NCI-H748 treated with DMSO at 0.1 percent for 48 hours (cell line): ENCODE results near the gene GNA12.
"Not testable (repeated sequence)": the region's sequence is repeated elsewhere in the genome, so short reads cannot be mapped to it uniquely, and the experiment has no call there.

Experiments used
- DNase-seq: peaks from one replicate; lab custom pipeline; 2025; lab: John Stamatoyannopoulos, UW

The GNA12 gene

DNA sequence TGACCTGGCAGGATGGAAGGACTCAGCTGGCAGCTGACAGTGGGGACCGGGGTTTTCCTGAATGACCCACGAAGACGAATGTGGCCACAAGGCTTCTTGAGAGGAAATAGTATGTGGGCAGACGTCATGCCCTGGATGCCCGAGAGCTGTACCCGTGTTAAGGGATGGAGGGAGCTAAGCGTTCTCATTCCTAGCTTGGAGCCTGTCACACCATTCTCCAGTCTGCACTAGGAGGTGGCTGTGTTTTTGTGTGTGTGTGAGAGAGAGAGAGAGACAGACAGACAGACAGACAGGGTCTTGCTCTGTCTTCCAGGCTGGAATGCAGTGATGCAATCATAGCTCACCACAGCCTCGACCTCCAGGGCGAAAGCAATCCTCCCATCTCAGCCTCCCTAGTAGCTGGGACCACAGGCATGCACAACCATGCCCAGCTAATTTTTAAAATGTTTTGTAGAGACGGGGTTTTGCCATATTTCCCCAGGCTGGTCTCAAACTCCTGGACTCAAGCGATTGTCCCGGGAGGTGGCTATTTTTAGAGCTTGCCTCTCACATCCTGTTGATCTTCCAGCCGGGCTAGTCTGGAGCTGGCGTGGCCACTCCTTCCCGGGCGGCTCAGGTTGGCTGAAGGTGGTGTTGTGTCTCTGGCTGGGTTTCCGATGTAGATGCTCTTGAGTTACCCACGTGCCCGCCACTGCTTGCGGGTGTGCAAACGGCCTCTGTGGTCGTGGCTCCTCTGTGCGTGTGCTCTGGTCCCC lies 154.0 kb downstream of the GNA12 start:
- no peak for DNase-seq

- no peak for DNase-seq
Observed at GRCh38 chr7:2689343-2689847, 154.7 kb downstream of the GNA12 start.

- DNase-seq: no peak
Observed at GRCh38 chr7:2688409-2689342, 155.4 kb downstream of the GNA12 start.

DNA sequence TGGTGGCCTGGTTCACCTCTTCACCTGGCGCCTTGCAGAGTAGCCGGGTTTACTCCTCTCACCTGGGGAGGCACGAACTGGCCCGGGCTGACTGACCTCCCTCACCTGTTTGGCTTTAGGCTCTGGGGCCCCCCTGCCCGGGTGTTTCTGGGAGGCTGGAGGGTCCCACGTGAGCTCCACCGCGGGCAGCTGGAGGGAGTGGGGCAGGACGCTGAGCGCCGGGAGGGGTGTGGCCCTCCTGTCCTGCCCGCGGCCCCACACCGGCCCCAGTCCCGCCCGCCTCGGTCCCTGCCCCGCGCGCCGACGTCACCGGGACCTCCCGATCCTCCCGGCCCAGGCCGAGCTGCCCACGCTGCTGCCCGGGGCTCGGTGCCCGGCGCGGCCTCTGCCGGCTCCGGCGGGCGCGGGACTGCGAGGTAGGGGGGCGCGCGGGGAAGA lies 156.2 kb downstream of the GNA12 start, which contains the start of gene AMZ1:
TSS of gene AMZ1 (plus strand) at position 322 of the 438 bp plus-strand sequence. CDS start 12,250 bp downstream, outside the sequence.
- DNase-seq: no peak

- DNase-seq: no peak
Observed at GRCh38 chr7:2687338-2687869, 156.7 kb downstream of the GNA12 start.

- no peak for DNase-seq
Observed at GRCh38 chr7:2686101-2686500, 158.0 kb downstream of the GNA12 start.

GRCh38 chr7:2684501-2684900 lies 159.6 kb downstream of the GNA12 start:
- no peak for DNase-seq

- no peak for DNase-seq
Observed at GRCh38 chr7:2681929-2682799, 161.9 kb downstream of the GNA12 start.

DNA sequence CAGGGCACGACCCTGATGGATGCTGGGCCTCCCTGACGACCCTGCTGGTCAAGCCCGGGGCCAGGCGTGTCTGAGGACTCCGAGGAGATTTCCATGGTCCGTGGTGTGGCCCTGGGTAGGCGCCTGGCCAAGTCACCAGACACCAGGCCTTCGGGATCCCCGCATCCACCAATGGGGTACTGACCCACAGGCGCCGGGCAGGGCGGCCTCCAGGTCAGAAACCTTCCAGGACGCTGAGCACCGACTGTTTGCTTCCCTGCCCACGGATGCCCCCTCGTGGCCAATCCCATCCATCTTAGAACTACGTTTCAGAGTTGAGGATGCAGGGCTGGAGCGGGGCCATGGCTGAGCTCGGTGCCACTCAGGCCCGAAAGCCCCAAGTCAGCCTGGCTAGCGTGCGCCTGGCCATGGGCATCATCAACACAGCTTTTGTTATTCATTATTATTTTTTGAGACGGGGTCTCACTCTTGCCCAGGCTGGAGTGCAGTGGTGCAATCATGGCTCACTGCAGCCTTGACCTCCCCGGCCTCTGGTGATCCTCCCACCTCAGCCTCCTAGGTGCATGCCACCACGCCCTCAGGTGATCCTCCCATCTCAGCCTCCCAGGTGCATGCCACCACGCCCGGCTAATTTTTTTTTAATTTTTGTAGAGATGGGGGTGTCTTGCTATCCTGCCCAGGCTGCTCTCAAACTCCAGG lies 163.2 kb downstream of the GNA12 start:
- DNase-seq: no peak

DNA sequence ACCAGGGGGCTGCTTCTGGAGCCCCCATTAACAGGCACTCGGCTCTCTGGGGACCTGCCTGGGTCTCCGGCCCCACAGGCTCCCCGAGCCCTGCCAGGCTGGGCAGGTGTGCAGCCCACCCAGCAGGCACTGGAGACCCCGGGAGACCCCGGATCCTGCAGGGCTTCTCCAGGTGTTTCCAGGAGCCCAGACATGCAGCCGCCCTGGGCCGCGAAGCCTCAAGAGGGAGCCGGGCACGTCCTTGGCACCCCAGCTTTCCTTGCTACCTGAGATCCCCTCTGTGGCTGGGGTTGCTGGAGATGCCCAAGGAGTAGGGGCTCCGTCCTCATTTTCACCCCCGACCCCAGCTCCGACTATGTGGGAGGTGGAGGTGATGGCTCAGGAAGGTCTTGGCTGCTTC lies 163.9 kb downstream of the GNA12 start:
- no peak for DNase-seq

DNA sequence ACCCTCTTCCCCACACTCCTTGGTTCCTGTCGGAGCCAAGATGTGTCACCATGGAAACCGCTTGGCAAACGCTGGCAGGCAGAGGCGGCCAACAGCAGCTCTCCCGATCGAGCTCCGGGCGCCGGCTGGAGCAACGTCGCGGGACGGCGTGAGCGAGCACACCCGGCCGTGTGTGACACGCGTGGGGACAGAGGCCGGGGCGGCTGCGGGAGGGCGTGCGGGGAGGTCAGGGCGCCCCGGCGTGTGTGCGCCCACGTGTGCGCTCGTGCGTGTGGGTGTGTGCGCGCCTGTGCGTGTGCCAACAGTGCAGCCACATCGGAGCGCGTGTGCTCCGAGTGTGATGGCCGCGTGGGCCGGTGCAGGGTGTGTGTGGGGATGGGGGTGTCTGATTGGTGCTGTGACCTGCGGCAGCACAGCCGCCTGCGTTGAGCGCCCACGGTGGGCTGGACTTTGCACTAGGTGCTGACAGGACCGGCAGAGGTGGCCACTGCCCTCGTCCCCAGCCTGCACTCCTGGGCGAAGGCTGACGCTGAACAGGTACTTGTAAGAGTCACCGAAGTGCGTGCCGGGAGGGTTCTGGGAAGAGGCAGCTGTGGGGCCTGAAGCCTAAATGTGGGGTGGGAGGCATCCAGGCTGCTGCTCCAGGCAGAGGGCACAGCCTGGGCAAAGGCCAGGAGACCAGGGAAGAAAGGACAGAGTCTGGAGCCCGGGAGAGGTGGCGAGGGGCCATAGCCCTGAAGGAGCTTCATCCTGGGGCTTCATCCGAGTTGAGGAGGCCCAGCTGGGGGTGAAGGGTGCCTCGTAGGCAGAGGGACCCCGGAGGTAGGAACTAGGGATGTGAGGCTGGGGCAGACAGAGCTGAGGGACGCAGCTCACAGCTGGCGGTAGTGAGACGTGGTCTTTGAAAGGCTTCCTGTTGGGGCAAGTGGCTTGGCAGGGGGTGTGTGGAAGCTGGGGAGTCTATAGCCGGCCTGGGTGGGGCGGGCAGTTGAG lies 164.7 kb downstream of the GNA12 start:
- not testable (repeated sequence) for DNase-seq

DNA sequence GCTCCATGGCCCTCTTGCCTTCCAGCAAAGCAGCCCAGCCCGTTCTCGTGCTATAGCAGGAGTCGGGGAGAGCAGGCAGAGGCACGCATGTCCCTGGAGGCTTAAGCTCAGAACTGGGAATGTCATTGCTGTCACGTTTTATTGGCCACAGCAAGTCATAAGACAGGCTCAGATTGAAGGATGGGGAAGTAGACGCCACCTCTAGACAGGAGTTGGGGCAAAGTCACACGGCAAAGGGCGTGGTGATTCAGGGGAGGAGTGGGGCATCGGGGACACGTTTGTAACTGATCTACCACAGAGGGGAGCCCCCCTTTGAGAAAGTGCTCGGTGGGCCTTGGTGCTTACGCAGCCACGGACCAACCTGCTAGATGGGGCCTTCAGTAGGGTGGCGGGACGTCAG lies 165.7 kb downstream of the GNA12 start:
- not testable (repeated sequence) for DNase-seq
